B cell (primary cell): ENCODE data around the gene FCSK. TPM values are rescaled to one million over a fixed set of nuclear protein-coding genes. Genes with fewer than 3 reads are reported as not detected.
A peak's percentile ranks its signal among the peaks of the same experiment; 100 is the strongest.

Experiments
- ATAC-seq: fragments of 200-7000 bp; cut with Tn5 transposase; one replicate; pipeline ENCODE4 v1.10.0; 2021; ENCODE audit warnings: low read depth, mild to moderate bottlenecking, moderate number of reproducible peaks, moderate library complexity
- CTCF ChIA-PET: fragments of 350-600 bp; sonication (Branson Sonifier 250); formaldehyde crosslinking; loops from one replicate; lab custom pipeline; 2021; ENCODE audit warnings: antibody characterized with exemption, inconsistent platforms; lab: Charles Lee
- POLR2A ChIA-PET: fragments of 350-600 bp; sonication (Branson Sonifier 250); formaldehyde crosslinking; loops from one replicate; lab custom pipeline; 2021; ENCODE audit warnings: antibody characterized with exemption; lab: Charles Lee
- DNase-seq: peaks from one replicate; pipeline ENCODE4 v3.0.0; 2013
- H2AFZ ChIP-seq: 2 replicates; pipeline ENCODE4 v1.6.1; 2012; ENCODE audit warnings: mild to moderate bottlenecking, low read depth, low read length; ENCODE audit not compliant: insufficient read depth, poor library complexity, severe bottlenecking
- H3K27ac ChIP-seq, 2 donors: 1 replicate in 1 of 2; 2 replicates in 1 of 2; pipeline ENCODE4 v1.5.1; 2012 to 2013; ENCODE audit warnings: low read length in 2 of 2, mild to moderate bottlenecking in 2 of 2, moderate library complexity in 1 of 2
- H3K27me3 ChIP-seq, 4 experiments: fragments of 200-600 bp in 1 of 4; sonication (generic) in 1 of 4; replicated peaks in 1 of 4; 1 replicate in 2 of 4; 2 replicates in 2 of 4; pipeline versions ENCODE4 v1.6.1 to v1.7.0; 2013 to 2016; ENCODE audit warnings: low read length in 3 of 4, mild to moderate bottlenecking in 2 of 4, mixed read lengths in 1 of 4, moderate library complexity in 1 of 4; ENCODE audit not compliant: insufficient read depth in 4 of 4, control insufficient read depth in 3 of 4; ENCODE audit errors: control extremely low read depth in 1 of 4
- H3K36me3 ChIP-seq, 2 experiments: replicated peaks in 1 of 2; 1 replicate in 1 of 2; 2 replicates in 1 of 2; pipeline versions ENCODE4 v1.6.1 to v1.7.1; 2013; ENCODE audit warnings: low read length in 1 of 2; ENCODE audit not compliant: insufficient read depth in 2 of 2, control insufficient read depth in 1 of 2; ENCODE audit errors: control extremely low read depth in 1 of 2, extremely low read depth in 1 of 2
- H3K4me1 ChIP-seq, 2 donors: fragments of 200-600 bp in 1 of 2; sonication (generic) in 1 of 2; 1 replicate in 1 of 2; 2 replicates in 1 of 2; pipeline versions ENCODE4 v1.5.1 to v1.6.1; 2013 to 2017; ENCODE audit warnings: low read length in 2 of 2; ENCODE audit not compliant: control insufficient read depth in 2 of 2, insufficient read depth in 2 of 2
- H3K4me2 ChIP-seq: replicated peaks from 2 replicates; pipeline ENCODE3; 2012; ENCODE audit warnings: mild to moderate bottlenecking, low read depth, low read length; ENCODE audit not compliant: poor library complexity, severe bottlenecking
- H3K4me3 ChIP-seq, 5 experiments: fragments of 200-600 bp in 1 of 5; sonication (generic) in 1 of 5; 1 replicate in 3 of 5; 2 replicates in 2 of 5; pipeline versions ENCODE4 v1.5.1 to v1.7.0; 2011 to 2016; ENCODE audit warnings: low read length in 4 of 5, mild to moderate bottlenecking in 4 of 5, low read depth in 2 of 5, control low read depth in 1 of 5, moderate library complexity in 1 of 5; ENCODE audit not compliant: insufficient read depth in 1 of 5; ENCODE audit errors: control extremely low read depth in 1 of 5, extremely low read depth in 1 of 5
- H3K79me2 ChIP-seq: fragments of 200-600 bp; sonication (generic); one replicate; pipeline ENCODE4 v1.6.0; 2016; ENCODE audit warnings: low read length; ENCODE audit not compliant: control insufficient read depth, insufficient read depth
- H3K9ac ChIP-seq: fragments of 200-600 bp; sonication (generic); 2 replicates; pipeline ENCODE4 v1.6.1; 2017; ENCODE audit warnings: mild to moderate bottlenecking, low read length, moderate library complexity
- H3K9me3 ChIP-seq, 3 donors: one replicate each; pipeline versions ENCODE4 v1.6.1 to v1.7.1; 2013; ENCODE audit warnings: low read length in 2 of 3; ENCODE audit not compliant: control insufficient read depth in 2 of 3, insufficient read depth in 1 of 3; ENCODE audit errors: control extremely low read depth in 1 of 3
- H4K20me1 ChIP-seq: 2 replicates; pipeline ENCODE4 v1.6.0; 2012; ENCODE audit warnings: mild to moderate bottlenecking, low read length; ENCODE audit not compliant: insufficient read depth, control insufficient read depth, poor library complexity, severe bottlenecking
- H3K27ac Mint-ChIP-seq: one replicate; pipeline ENCODE4 v1.8.0; 2021; ENCODE audit warnings: mixed read lengths
- H3K27me3 Mint-ChIP-seq: one replicate; pipeline ENCODE4 v1.8.0; 2021; ENCODE audit warnings: mixed read lengths
- H3K4me1 Mint-ChIP-seq: one replicate; pipeline ENCODE4 v1.8.0; 2021; ENCODE audit warnings: mixed read lengths
- H3K4me3 Mint-ChIP-seq: one replicate; pipeline ENCODE4 v1.8.0; 2021; ENCODE audit warnings: mixed read lengths
- H3K9me3 Mint-ChIP-seq: one replicate; pipeline ENCODE4 v1.8.0; 2022; ENCODE audit warnings: mixed read lengths; ENCODE audit not compliant: insufficient read depth
- EZH2 ChIP-seq: IDR thresholded peaks from 2 replicates; pipeline ENCODE4 v1.6.1; 2012; ENCODE audit warnings: borderline replicate concordance, low read depth, mild to moderate bottlenecking, moderate library complexity, low read length; ENCODE audit not compliant: insufficient read depth, poor library complexity, severe bottlenecking
- WGBS: methylation state at CpG from one replicate; pipeline ENCODE4 v1.1.5; 2013; ENCODE audit warnings: missing lambda C conversion rate; ENCODE audit not compliant: insufficient coverage; 5-methylcytosine and 5-hydroxymethylcytosine counted together
- intact Hi-C: fragments of 100-400 bp; cut with micrococcal nuclease; formaldehyde crosslinking; loops from one replicate; pipeline ENCODE4 v1.10.0; 2022
- polyA plus RNA-seq: library from polyadenylated mRNA; depleted of rRNA; stranded (reverse); fragments of >200 nt; gene quantifications from 2 replicates; pipeline ENCODE4 v1.2.3, GENCODE V29; 2012
- total RNA-seq, 2 donors: library from RNA; stranded (reverse); fragments of 120-200 nt in 1 of 2; gene quantifications; 1 replicate in 1 of 2; 2 replicates in 1 of 2; pipeline versions ENCODE4 v1.2.3 to v1.2.4, GENCODE V29; 2013 to 2022
- TF ChIP-seq, protein P1 (sequence below): fragments of 200-600 bp; IDR thresholded peaks from one replicate; pipeline ENCODE4 v1.8.0; 2022; ENCODE audit warnings: antibody characterized with exemption, mild to moderate bottlenecking

FCSK gene
- total and polyA plus RNA-seq, 2 donors (not counting 1 experiment from before 2014, with no cell fraction given) = 19.4 to 24.8 TPM

DNA sequence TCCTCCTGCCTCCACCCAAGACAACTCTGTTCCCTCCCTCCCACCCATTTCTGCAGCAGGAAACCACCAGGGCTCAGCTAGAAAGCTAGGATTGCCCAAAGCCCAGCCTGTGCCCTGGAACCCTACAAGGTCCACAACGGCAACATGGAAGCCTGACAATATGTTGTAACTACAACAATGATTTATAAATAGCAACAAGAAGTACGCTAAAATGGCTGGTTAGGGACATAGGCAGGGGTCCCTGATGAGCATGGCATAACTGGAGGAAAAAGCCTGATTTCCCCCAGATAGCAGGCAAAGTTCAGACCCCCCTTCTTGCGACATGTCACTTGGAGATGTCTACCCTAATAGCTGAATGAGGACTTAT is 22.1 kb upstream of the FCSK start:
- TF ChIP-seq, protein P1, sequence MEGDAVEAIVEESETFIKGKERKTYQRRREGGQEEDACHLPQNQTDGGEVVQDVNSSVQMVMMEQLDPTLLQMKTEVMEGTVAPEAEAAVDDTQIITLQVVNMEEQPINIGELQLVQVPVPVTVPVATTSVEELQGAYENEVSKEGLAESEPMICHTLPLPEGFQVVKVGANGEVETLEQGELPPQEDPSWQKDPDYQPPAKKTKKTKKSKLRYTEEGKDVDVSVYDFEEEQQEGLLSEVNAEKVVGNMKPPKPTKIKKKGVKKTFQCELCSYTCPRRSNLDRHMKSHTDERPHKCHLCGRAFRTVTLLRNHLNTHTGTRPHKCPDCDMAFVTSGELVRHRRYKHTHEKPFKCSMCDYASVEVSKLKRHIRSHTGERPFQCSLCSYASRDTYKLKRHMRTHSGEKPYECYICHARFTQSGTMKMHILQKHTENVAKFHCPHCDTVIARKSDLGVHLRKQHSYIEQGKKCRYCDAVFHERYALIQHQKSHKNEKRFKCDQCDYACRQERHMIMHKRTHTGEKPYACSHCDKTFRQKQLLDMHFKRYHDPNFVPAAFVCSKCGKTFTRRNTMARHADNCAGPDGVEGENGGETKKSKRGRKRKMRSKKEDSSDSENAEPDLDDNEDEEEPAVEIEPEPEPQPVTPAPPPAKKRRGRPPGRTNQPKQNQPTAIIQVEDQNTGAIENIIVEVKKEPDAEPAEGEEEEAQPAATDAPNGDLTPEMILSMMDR = no peak
- no peak for TF ChIP-seq EZH2
- peaks cover 60% of the 10 kb centered on the region for H3K79me2 ChIP-seq
- no peaks in the 10 kb centered on the region for H3K9me3 Mint-ChIP-seq
- H3K27me3 Mint-ChIP-seq = no peaks in the 10 kb centered on the region
- H3K9me3 ChIP-seq = no peaks in the 10 kb centered on the region
- no CpG with 5 or more reads among the region's 3 CpGs for WGBS
- H3K9ac ChIP-seq = peak overlapping the region; percentile 33
- no peak for DNase-seq
- H3K4me2 ChIP-seq = peak overlapping the region; percentile 66
- H3K36me3 ChIP-seq = peaks cover 0 to 2% of the 10 kb centered on the region in 2 experiments
- peak overlapping the region; percentile 76 to 100 for H3K27ac ChIP-seq
- peak overlapping the region; percentile 79 for H3K4me3 Mint-ChIP-seq
- H3K27me3 ChIP-seq = no peaks in the 10 kb centered on the region
- no peak overlapping the region for H2AFZ ChIP-seq
- ATAC-seq = no peak
- H3K27ac Mint-ChIP-seq = peak overlapping the region; percentile 88
- intact Hi-C loops = no loop called here
- POLR2A ChIA-PET = interaction anchor here (0.6 to 1.5 kb wide), 6 partner anchors 9 to 54 kb away, joined by 3 to 8 read pairs (median 4); partner anchors contain the start of gene FCSK
- CTCF ChIA-PET = interaction anchor here (0.7 to 1.6 kb wide), 10 partner anchors 14 to 60 kb away, joined by 3 to 9 read pairs (median 3); partner anchors contain the start of gene FCSK
- peak overlapping the region in 2 of 5 experiments; percentile 6 to 21 for H3K4me3 ChIP-seq
- H3K4me1 Mint-ChIP-seq = peaks cover 84% of the 10 kb centered on the region
- H3K4me1 ChIP-seq = peaks cover 80 to 86% of the 10 kb centered on the region in 2 donors
- peaks cover 9% of the 10 kb centered on the region for H4K20me1 ChIP-seq

DNA sequence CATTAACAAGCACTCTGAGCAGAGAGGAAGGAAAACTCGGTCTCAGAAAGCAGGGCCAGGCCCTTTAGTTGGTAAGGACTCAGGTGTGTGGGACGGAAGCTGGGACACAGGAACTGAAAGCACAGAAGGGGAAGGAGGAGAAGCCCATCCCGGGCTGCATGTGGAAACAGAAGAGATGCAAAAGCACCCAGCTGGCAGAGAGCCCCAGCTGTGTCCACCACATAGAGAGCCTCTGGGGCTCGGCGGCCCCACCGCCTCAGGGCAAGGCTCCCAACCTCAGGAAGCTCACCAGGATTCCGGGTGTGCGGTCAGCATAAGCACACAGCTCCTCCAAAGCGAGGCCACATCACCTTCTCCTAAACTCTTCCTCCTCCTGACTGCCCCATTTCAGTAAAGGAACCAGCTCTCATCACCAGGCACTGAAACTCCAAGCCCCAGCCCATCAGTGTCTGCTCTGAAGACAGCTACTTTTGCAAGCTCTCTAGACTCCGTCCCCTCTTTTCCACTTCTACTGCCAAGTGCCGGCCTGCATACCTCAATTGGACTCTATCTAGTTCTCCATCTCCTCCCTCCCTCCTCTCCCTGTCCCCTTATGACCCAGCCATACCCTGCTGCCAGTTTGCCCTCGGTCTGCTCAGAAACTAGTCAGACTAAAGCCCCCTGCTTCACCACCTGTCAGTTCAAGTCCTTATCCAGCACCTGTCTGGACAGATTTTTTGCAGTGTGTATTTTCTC is 21.5 kb upstream of the FCSK start:
- Mint-ChIP-seq H3K9me3 (no peaks in the 10 kb centered on the region), H3K27ac (peak overlapping the region; percentile 88), H3K27me3 (no peaks in the 10 kb centered on the region), H3K4me3 (peak overlapping the region; percentile 79), H3K4me1 (peaks cover 85% of the 10 kb centered on the region)
- H3K27me3 ChIP-seq = no peaks in the 10 kb centered on the region
- ChIA-PET POLR2A (interaction anchor here (0.6 to 1.5 kb wide), 6 partner anchors 9 to 55 kb away, joined by 3 to 8 read pairs (median 4); partner anchors contain the start of gene FCSK), CTCF (interaction anchor here (0.7 to 1.6 kb wide), 8 partner anchors 14 to 60 kb away, joined by 3 to 9 read pairs (median 3); partner anchors contain the start of gene FCSK)
- H4K20me1 ChIP-seq = peaks cover 15% of the 10 kb centered on the region
- peak overlapping the region in 2 of 5 experiments; percentile 6 to 21 for H3K4me3 ChIP-seq
- intact Hi-C loops = no loop called here
- DNase-seq (peak; percentile 72), ATAC-seq (no peak)
- H3K9me3 ChIP-seq = no peaks in the 10 kb centered on the region
- no peak for TF ChIP-seq EZH2
- TF ChIP-seq, protein P1 = no peak
- peak overlapping the region; percentile 76 to 100 for H3K27ac ChIP-seq
- H3K4me1 ChIP-seq = peaks cover 82 to 88% of the 10 kb centered on the region in 2 donors
- peak overlapping the region; percentile 66 for H3K4me2 ChIP-seq
- H3K79me2 ChIP-seq = peaks cover 60% of the 10 kb centered on the region
- no peak overlapping the region for H2AFZ ChIP-seq
- H3K9ac ChIP-seq = peak overlapping the region; percentile 33
- WGBS = 27% methylated on average over 11 of the region's 12 CpGs
- peaks cover 0 to 2% of the 10 kb centered on the region in 2 experiments for H3K36me3 ChIP-seq
